Forelimb muscle (tissue), 1 donor: Measurements from ENCODE around the gene MYOC. TPM values are rescaled to one million over a fixed set of nuclear protein-coding genes. Genes with fewer than 3 reads are reported as not detected.
"Not testable (repeated sequence)": the region's sequence is repeated elsewhere in the genome, so short reads cannot be mapped to it uniquely, and the experiment has no call there.

ENCODE experiments used
- DNase-seq: peaks from one replicate; pipeline ENCODE4 v3.0.0-alpha.2; 2013; ENCODE audit warnings: low read depth
- polyA plus RNA-seq: library from polyadenylated mRNA; unstranded; fragments of 120-200 nt; gene quantifications from one replicate; pipeline ENCODE4 v1.2.1, GENCODE V29; 2013; ENCODE audit not compliant: insufficient read length

MYOC gene
- polyA plus RNA-seq, 1 donor, result 4.5 TPM

GRCh38 chr1:171653796-171654195 is 1.3 kb upstream of the MYOC start:
- no peak for DNase-seq

GRCh38 chr1:171646249-171646560 is 6.3 kb downstream of the MYOC start:
- no peak for DNase-seq

GRCh38 chr1:171645553-171646248 is 6.8 kb downstream of the MYOC start:
- peak; percentile 77 for DNase-seq

- peak; percentile 86 for DNase-seq
Observed at GRCh38 chr1:171644805-171645483, 7.5 kb downstream of the MYOC start.

GRCh38 chr1:171643156-171643555 is 9.3 kb downstream of the MYOC start:
- DNase-seq, result no peak

- no peak for DNase-seq
Observed at GRCh38 chr1:171642197-171642596, 10.3 kb downstream of the MYOC start.

- no peak for DNase-seq
Observed at GRCh38 chr1:171641076-171641864, 11.2 kb downstream of the MYOC start.

- no peak for DNase-seq
Observed at GRCh38 chr1:171640225-171640624, 12.3 kb downstream of the MYOC start.

- no peak for DNase-seq
Observed at GRCh38 chr1:171637928-171638576, 14.4 kb downstream of the MYOC start.

GRCh38 chr1:171636141-171636540 is 16.3 kb downstream of the MYOC start:
- no peak for DNase-seq

GRCh38 chr1:171635661-171636060 is 16.8 kb downstream of the MYOC start:
- no peak for DNase-seq

GRCh38 chr1:171628225-171628624 is 24.3 kb downstream of the MYOC start:
- DNase-seq, result no peak

GRCh38 chr1:171627020-171627419 is 25.5 kb downstream of the MYOC start:
- DNase-seq, result no peak

- no peak for DNase-seq
Observed at GRCh38 chr1:171625225-171625624, 27.3 kb downstream of the MYOC start.

GRCh38 chr1:171623651-171624331 is 28.7 kb downstream of the MYOC start:
- no peak for DNase-seq

- no peak for DNase-seq
Observed at GRCh38 chr1:171622152-171622462, 30.4 kb downstream of the MYOC start, which contains the start of gene MYOCOS. MYOCOS (plus strand) TSS chr1:171622243; CDS start chr1:171623884, 1,641 bp downstream.

GRCh38 chr1:171616586-171616985 is 35.9 kb downstream of the MYOC start:
- DNase-seq, result no peak

- DNase-seq, result not testable (repeated sequence)
Observed at GRCh38 chr1:171615122-171615906, 37.2 kb downstream of the MYOC start.

GRCh38 chr1:171613282-171613681 is 39.2 kb downstream of the MYOC start:
- no peak for DNase-seq

GRCh38 chr1:171611306-171611705 is 41.2 kb downstream of the MYOC start:
- no peak for DNase-seq

- no peak for DNase-seq
Observed at GRCh38 chr1:171610385-171610784, 42.1 kb downstream of the MYOC start.
